Caki2 (cell line): ENCODE results near the gene SMARCD2. TPM values are rescaled to one million over a fixed set of nuclear protein-coding genes. Genes with fewer than 3 reads are reported as not detected.
"Not testable (repeated sequence)": the region's sequence is repeated elsewhere in the genome, so short reads cannot be mapped to it uniquely, and the experiment has no call there.

Experiments
- DNase-seq: peaks from one replicate; pipeline ENCODE4 v3.0.0-alpha.2; 2015; ENCODE audit warnings: low read depth
- in situ Hi-C: cut with HindIII; loops from 2 replicates; pipeline ENCODE4 v1.10.0; 2016; ENCODE audit warnings: low sequenced_read_pairs, low pct_unique_long_range_greater_than_20kb, mixed read lengths
- total RNA-seq: library from RNA; depleted of rRNA; stranded (reverse); fragments of >200 nt; shearing (Covaris generic); gene quantifications from 2 replicates; pipeline ENCODE4 v1.2.3, GENCODE V29; 2014; ENCODE audit warnings: low replicate concordance

The SMARCD2 gene
- total RNA-seq, 1 experiment from 2014 or later, result 125 TPM

GRCh38 chr17:63820963-63821561, 21.4 kb downstream of the SMARCD2 start:
- in situ Hi-C loops, result no loop called here
- DNase-seq, result no peak

- in situ Hi-C loops, result loop anchor here (5.0 kb wide), 1 partner anchor 38 kb away; no protein-coding TSS in a partner anchor
- no peak for DNase-seq
These were observed 22.6 kb downstream of the SMARCD2 start for GRCh38 chr17:63819585-63820537.

- peak; percentile 57 for DNase-seq
- in situ Hi-C loops, result loop anchor here (5.0 kb wide), 1 partner anchor 37 kb away; no protein-coding TSS in a partner anchor
These were observed 23.4 kb downstream of the SMARCD2 start for GRCh38 chr17:63819131-63819530.

GRCh38 chr17:63817736-63818385, 24.6 kb downstream of the SMARCD2 start:
- no peak for DNase-seq
- in situ Hi-C loops, result loop anchor here (5.0 kb wide), 1 partner anchor 36 kb away; no protein-coding TSS in a partner anchor

- in situ Hi-C loops, result loop anchor here (5.0 kb wide), 1 partner anchor 34 kb away; no protein-coding TSS in a partner anchor
- no peak for DNase-seq
These were observed 25.8 kb downstream of the SMARCD2 start for GRCh38 chr17:63816669-63817068.

- in situ Hi-C loops, result loop anchor here (5.0 kb wide), 1 partner anchor 34 kb away; no protein-coding TSS in a partner anchor
- no peak for DNase-seq
These were observed 26.4 kb downstream of the SMARCD2 start for GRCh38 chr17:63816123-63816522.

- no peak for DNase-seq
- in situ Hi-C loops, result no loop called here
These were observed 32.5 kb downstream of the SMARCD2 start for GRCh38 chr17:63809970-63810369.

- no peak for DNase-seq
- in situ Hi-C loops, result no loop called here
These were observed 36.9 kb downstream of the SMARCD2 start for GRCh38 chr17:63805591-63805990.

- in situ Hi-C loops, result no loop called here
- DNase-seq, result no peak
These were observed 38.2 kb downstream of the SMARCD2 start for GRCh38 chr17:63804328-63804727.

GRCh38 chr17:63800783-63801182, 41.7 kb downstream of the SMARCD2 start:
- DNase-seq, result no peak
- in situ Hi-C loops, result no loop called here

- in situ Hi-C loops, result no loop called here
- no peak for DNase-seq
These were observed 43.8 kb downstream of the SMARCD2 start for GRCh38 chr17:63798572-63799106.

- DNase-seq, in situ Hi-C loops: not testable (repeated sequence)
These were observed 46.1 kb downstream of the SMARCD2 start for GRCh38 chr17:63796375-63796774.

GRCh38 chr17:63792055-63792729, 50.3 kb downstream of the SMARCD2 start:
- DNase-seq, result no peak
- in situ Hi-C loops, result no loop called here

- in situ Hi-C loops, result no loop called here
These were observed 52.4 kb downstream of the SMARCD2 start for GRCh38 chr17:63790057-63790456.

GRCh38 chr17:63786971-63787711, 55.3 kb downstream of the SMARCD2 start:
- no peak for DNase-seq
- in situ Hi-C loops, result no loop called here

More at GRCh38 chr17:63790057-63790456, 52.4 kb downstream of the SMARCD2 start:
- DNase-seq, result no peak

GRCh38 chr17:63786117-63786516, 56.4 kb downstream of the SMARCD2 start:
- DNase-seq, result no peak
- in situ Hi-C loops, result no loop called here

- no peak for DNase-seq
- in situ Hi-C loops, result no loop called here
These were observed 56.9 kb downstream of the SMARCD2 start for GRCh38 chr17:63785556-63785955.
